ENCODE results near the gene CFAP73. TPM values are rescaled to one million over a fixed set of nuclear protein-coding genes. Genes with fewer than 3 reads are reported as not detected.

The CFAP73 gene
- total and polyA plus RNA-seq, 8 donors, result 0.44 to 5.7 (median 1.6) TPM; not detected in 4

DNA sequence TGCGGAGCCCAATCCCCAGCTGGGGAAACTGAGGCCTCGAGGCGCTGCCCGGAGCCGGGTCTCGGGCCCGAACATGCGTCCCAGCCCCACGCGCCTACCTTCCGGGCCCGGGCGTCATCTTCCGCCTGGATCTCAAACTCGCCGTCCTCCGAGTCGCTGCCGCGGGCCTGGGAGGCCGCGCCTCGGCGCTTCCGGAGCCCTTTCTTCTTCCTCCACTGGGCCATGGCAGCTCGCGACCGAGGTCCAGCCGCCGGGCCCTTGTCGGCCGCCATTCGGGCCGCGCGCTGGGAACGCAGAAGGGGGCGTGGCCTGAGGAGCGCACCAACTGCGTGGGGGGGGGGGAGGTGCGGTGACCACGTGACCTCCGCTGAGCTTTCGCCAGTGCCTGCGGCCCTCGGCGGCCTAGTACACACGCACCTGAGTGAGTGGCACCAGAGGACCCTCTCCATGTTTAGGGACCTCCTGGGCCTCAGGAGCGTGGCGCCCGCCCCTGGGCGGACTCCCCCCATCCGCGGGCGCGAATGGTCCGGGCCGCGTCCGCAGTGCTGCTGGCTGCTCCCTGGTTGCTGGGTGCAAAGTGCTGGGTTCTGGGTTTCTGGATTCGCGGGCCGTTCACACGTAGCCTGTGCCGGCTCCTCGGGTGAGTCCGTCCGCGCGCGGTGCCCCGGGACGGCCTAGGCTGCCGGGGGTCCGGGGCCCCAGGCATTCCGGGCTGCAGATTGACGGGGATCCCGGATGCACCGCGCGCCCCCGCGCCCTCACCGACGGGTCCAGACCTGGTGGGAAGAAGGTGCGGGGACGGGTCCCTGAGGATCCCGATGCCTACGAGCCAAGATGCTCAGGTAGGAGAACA lies 35.9 kb downstream of the CFAP73 start, which contains the start of the genes DDX54 and RITA1:
Gene DDX54 (minus strand): TSS at position 299 of the 853 bp plus-strand sequence. CDS start 27 bp downstream, at position 272.
Gene RITA1 (plus strand): TSS at position 542 of the 853 bp plus-strand sequence. CDS start 1,026 bp downstream, outside the sequence.
- no peaks in the 10 kb centered on the region for H3K27me3 ChIP-seq
- no peaks in the 10 kb centered on the region for H3K9me3 ChIP-seq
- H3K27ac ChIP-seq, result peak within 1 kb of the TSS; percentile 93 to 98 (median 96)
- intact Hi-C loops (cut with DNase I; ENCODE audit: low total_unique reads), result no loop called here
- peaks cover 24 to 54% (median 31%) of the 10 kb centered on the region in 4 donors for H3K4me1 ChIP-seq
- H3K36me3 ChIP-seq, result peaks cover 5 to 36% (median 24%) of the 10 kb centered on the region in 4 donors
- WGBS, 5 donors, result 0 to 1% (median 0%) methylated on average over 28 to 89 of the region's 89 CpGs
- DNase-seq, result peak; percentile 86 to 93
- H3K4me3 ChIP-seq, result peak within 1 kb of the TSS; percentile 67 to 97 (median 86)
- TF ChIP-seq EP300 (IDR thresholded peaks at IDR 0.05) (no peak), POLR2AphosphoS5 (IDR thresholded peaks at IDR 0.05) (peak in 1 of 3 donors; percentile 27), POLR2A (IDR thresholded peaks at IDR 0.05) (no peak)
- TF ChIP-seq, protein P1, sequence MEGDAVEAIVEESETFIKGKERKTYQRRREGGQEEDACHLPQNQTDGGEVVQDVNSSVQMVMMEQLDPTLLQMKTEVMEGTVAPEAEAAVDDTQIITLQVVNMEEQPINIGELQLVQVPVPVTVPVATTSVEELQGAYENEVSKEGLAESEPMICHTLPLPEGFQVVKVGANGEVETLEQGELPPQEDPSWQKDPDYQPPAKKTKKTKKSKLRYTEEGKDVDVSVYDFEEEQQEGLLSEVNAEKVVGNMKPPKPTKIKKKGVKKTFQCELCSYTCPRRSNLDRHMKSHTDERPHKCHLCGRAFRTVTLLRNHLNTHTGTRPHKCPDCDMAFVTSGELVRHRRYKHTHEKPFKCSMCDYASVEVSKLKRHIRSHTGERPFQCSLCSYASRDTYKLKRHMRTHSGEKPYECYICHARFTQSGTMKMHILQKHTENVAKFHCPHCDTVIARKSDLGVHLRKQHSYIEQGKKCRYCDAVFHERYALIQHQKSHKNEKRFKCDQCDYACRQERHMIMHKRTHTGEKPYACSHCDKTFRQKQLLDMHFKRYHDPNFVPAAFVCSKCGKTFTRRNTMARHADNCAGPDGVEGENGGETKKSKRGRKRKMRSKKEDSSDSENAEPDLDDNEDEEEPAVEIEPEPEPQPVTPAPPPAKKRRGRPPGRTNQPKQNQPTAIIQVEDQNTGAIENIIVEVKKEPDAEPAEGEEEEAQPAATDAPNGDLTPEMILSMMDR (IDR thresholded peaks at IDR 0.05), result no peak

DNA sequence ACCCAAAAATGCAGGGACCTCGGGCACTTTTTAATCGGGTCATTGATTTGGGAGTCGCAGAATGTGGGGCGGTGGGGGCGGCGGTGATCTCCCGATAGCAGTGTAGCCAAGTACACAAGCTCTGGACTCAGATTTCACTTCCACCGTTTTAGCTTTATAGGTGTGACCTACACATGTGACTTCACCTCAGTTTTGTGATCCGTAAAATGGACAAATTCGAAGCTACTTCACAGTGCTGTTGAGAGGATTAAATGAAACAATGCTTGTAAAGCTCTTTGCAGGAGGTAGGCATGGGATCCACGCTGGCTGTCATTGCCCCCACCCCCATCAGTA lies 36.5 kb downstream of the CFAP73 start:
- peak overlapping the region; percentile 67 to 97 (median 86) for H3K4me3 ChIP-seq
- peaks cover 6 to 36% (median 24%) of the 10 kb centered on the region in 4 donors for H3K36me3 ChIP-seq
- intact Hi-C loops (cut with DNase I; ENCODE audit: low total_unique reads), result no loop called here
- no peaks in the 10 kb centered on the region for H3K27me3 ChIP-seq
- H3K4me1 ChIP-seq, result peaks cover 24 to 54% (median 31%) of the 10 kb centered on the region in 4 donors
- no peaks in the 10 kb centered on the region for H3K9me3 ChIP-seq
- peak overlapping the region; percentile 93 to 98 (median 96) for H3K27ac ChIP-seq
- 5 to 13% (median 7%) methylated on average over 11 of the region's 11 CpGs for WGBS, 5 donors
- DNase-seq, result peak in 1 of 2 donors; percentile 67
- TF ChIP-seq POLR2A (IDR thresholded peaks at IDR 0.05) (no peak), EP300 (IDR thresholded peaks at IDR 0.05) (no peak), POLR2AphosphoS5 (IDR thresholded peaks at IDR 0.05) (no peak)
- TF ChIP-seq, protein P1 (IDR thresholded peaks at IDR 0.05), result no peak

DNA sequence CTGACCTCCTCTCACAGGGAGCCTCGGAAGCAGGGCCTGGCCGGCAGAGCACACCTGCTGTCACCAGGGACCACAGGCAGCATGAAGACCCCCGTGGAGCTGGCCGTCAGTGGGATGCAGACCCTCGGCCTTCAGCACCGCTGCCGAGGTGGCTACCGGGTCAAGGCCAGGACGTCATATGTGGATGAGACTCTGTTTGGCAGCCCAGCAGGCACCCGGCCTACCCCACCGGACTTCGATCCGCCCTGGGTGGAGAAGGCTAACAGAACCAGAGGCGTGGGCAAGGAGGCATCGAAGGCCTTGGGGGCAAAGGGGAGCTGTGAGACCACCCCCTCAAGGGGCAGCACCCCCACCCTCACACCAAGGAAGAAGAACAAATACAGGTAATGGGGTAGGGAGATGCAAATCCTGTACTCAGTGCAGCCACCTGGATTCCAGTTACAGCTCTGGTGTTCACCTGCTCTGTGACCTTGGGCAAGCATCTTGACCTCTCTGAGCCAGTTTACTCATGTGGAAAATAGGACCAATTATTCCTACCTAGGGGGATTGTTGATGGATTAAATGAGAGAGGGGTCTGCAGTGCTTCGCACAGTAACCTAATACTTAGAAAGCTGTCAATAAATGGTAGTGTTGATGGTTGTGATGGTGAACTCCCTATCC lies 37.3 kb downstream of the CFAP73 start:
- peaks cover 24 to 49% (median 31%) of the 10 kb centered on the region in 4 donors for H3K4me1 ChIP-seq
- TF ChIP-seq, protein P1 (IDR thresholded peaks at IDR 0.05), result no peak
- TF ChIP-seq EP300 (IDR thresholded peaks at IDR 0.05) (no peak), POLR2AphosphoS5 (IDR thresholded peaks at IDR 0.05) (no peak), POLR2A (IDR thresholded peaks at IDR 0.05) (no peak)
- H3K27ac ChIP-seq, result peak overlapping the region in 2 of 5 donors; percentile 96 to 98
- H3K36me3 ChIP-seq, result peaks cover 12 to 41% (median 31%) of the 10 kb centered on the region in 4 donors
- H3K4me3 ChIP-seq, result peak overlapping the region in 3 of 4 donors; percentile 67 to 86 (median 86)
- 71 to 81% (median 76%) methylated on average over 12 to 16 of the region's 16 CpGs for WGBS, 5 donors
- intact Hi-C loops (cut with DNase I; ENCODE audit: low total_unique reads), result no loop called here
- H3K27me3 ChIP-seq, result no peaks in the 10 kb centered on the region
- no peak for DNase-seq
- H3K9me3 ChIP-seq, result no peaks in the 10 kb centered on the region

DNA sequence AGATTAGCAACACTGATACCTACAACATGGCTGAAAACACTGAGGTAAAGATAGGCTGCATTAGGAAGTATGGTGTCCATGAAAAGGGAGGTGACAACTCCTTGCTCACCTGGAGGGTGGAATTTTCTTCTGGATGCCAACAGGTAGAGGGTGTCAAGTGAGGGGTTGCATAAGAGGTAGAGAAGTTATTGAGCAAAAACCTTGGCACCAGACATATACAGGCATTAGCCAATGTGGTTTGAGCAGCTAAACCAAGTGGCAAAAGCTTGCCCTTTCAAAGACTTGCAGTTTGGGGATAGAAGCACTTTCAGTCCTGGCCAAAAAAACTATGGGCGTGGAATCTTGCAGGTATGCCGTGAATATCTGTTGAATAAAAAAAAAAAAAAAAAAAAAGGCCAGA lies 39.8 kb downstream of the CFAP73 start:
- no peak for TF ChIP-seq EP300 (IDR thresholded peaks at IDR 0.05)

More for the DNA sequence above, 39.8 kb downstream of the CFAP73 start:
- intact Hi-C loops (cut with DNase I; ENCODE audit: low total_unique reads), result no loop called here
- no peaks in the 10 kb centered on the region for H3K9me3 ChIP-seq
- peaks cover 14 to 42% (median 23%) of the 10 kb centered on the region in 4 donors for H3K4me1 ChIP-seq
- WGBS, 5 donors, result 61 to 90% (median 70%) methylated on average over 2 of the region's 2 CpGs
- H3K27ac ChIP-seq, result no peak overlapping the region
- DNase-seq, result no peak
- peaks cover 17 to 41% (median 38%) of the 10 kb centered on the region in 4 donors for H3K36me3 ChIP-seq
- no peaks in the 10 kb centered on the region for H3K27me3 ChIP-seq
- H3K4me3 ChIP-seq, result no peak overlapping the region
